Measurements from ENCODE around the gene DBP.

The DBP gene

DNA sequence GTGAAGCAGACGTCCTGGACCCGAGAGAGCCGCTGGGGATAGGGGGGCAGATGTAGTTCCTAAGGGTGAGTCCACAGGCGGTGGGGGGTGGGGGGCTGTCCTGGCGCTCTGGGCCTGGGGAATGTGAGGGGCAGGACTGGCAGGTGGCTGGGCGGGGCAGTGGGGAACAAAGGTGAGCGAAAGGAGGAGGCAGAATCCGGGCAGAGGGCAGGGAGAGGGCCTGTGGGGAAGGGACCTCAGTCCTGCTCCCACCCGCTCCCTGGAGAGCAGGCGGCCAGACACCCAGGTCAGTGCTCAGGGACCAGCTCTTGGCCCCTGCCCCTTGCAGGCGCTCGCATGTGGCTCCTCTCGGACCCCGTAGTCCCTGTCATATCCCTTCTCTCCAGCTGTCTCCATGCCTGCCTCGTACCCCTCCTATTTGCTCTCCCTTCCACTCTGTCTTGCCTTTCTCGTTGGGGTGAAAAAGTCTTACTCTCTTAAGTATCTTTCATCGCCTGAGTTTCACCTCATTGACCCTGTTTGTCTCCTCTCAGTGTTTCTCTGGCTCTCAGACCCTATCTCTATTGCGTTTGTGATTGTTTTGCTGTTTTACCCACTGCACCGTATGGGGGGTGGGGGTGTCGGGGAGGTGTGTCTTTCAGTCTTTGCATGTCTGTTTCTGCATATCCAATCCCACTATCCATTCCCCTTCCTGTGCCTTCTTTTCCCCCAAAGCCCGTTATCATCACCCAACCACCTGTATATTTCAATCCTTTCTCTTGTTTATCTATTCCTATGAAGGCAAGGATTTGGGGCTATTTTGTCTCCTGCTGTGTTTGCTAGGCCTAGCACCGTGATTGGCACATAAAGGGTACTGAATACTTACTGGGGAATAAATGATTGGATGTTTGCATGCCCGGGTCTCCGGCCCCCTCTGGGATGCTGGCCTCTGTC lies 12.1 kb downstream of the DBP start:
- no peak for DNase-seq

DNA sequence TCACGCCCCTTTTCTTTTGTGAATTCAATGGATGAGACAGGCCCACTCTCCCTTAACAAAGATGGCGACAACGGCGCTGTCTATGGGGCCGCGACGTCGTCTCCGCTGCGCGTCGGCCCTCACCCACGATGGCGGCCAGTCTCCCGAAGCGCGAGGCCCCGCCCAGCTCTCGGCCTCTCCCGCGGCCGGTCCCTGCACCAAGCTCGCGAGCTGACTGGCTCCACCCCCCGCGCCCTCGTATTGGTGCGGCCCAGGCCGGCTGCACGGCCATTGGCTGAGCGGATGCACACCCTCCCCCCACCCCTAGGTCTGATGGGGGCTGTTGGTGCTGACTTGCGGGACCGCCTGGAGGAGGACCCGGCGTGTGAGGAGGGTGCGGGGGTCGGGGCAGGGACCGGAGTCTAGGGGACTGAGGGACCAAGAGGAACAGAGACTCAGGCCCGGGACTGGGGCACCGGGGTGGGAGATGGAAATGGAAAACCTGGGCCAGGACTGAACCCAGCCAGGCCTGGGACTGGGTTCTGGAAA lies 13.0 kb downstream of the DBP start:
- peak; percentile 95 for DNase-seq

DNA sequence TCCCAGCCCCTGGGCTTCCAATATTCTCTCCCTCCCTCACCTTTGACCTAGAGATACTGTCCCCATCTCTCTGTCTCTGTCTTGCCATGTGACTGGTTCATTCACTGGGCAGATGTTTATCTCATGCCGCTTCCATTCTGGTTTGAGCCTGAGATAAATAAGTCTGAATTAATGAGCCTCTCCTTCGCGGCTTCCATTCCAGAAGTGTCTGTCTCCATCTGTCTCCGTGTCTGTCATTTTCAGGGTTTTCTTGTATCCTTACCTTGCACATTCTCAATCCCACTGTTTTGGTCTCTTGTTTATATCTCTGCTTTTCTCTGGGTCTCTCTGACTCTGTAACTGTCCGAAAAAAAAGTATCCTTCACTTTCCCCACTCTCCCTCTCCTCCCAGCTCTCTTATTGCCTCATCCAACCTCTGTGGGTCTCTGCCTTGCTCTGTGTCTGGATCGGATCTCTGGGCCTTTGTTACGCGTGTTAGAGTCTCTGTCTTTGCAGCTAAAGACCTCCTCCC lies 13.6 kb downstream of the DBP start:
- peak; percentile 58 for DNase-seq

DNA sequence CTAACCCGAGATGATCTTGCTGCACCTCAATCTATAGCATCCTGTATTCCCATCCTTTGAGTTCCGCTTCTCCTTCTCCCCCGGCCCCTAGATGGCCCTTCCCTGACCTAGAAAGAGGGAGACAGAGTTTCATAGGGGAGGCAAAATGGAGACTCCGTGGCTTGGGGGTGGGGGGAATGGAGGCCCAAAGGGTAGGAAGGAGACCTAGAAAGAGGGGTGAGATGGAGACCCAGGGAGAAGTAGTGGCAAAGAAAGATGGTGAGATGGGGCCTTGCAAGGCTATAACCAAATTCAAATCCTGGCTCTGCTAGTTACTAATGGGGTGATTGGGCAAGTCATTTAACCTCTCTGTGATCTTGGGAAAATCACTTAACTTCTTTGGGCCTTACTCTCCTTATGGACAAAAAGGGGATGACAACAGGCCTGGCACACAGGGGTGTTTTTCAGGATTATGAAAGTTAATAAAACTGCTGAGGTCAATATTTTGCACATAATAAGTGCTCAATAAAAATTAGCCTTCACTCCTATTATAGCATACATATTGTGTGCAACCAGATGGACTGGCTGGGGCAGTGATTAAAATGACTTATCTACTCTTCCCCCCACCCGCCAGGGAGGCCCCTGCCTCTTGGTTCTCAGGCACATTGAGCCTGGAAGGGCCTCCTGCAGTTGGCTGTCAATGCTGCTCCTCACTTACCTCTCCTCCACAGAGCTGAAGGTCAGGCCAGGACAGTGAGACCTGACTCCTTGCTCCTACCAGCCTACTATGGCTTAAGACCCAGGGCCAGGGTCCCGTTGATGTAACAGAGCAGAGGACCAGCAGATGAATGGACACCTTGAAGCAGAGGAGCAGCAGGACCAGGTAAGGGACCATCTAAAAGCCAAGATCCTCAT lies 17.2 kb downstream of the DBP start:
- no peak for DNase-seq

DNA sequence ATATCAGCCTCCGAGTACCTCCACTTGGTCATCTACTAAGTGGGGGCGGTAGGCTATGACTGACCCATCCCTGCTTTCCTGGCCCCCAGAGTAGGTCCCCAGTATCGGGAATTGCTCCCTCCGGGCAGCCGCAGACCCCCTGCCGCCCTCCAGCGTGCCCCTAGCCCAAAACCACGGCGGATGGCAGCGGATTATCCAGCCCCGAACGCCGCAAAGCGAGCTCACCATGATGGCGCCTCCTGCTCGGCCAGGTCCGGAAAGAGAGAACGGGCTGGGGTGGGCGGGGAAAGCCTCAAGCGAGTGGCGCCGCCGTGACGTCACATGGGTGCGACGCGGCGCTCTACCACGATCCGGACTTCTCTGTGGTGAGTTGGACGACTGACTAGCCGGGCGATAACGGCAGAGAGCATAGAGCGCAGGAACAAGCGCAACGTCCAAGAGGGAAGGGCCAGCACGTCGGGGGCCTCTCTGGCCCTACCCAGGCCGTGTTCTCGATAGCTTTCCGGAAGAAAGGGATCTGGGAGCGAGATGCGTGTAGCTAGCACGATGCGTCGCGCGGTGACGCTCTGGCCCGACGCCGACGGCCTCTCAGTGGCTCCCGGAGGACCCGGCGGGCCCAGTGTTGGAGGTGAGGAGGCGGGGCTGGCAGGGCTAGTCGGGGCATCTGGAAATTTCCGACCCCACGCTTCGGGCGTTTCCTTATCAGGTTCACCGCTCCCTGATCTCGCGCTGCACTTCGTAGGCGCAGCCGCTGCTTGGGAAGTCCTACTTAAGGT lies 18.1 kb downstream of the DBP start, which contains the start of the genes RPL18 and SPHK2:
Gene RPL18 (minus strand): TSS at position 263 of the 776 bp plus-strand sequence. CDS start 35 bp downstream, at position 228.
Gene SPHK2 (plus strand): TSS at position 591 of the 776 bp plus-strand sequence. CDS start 1,009 bp downstream, outside the sequence.
- DNase-seq: peak; percentile 99

DNA sequence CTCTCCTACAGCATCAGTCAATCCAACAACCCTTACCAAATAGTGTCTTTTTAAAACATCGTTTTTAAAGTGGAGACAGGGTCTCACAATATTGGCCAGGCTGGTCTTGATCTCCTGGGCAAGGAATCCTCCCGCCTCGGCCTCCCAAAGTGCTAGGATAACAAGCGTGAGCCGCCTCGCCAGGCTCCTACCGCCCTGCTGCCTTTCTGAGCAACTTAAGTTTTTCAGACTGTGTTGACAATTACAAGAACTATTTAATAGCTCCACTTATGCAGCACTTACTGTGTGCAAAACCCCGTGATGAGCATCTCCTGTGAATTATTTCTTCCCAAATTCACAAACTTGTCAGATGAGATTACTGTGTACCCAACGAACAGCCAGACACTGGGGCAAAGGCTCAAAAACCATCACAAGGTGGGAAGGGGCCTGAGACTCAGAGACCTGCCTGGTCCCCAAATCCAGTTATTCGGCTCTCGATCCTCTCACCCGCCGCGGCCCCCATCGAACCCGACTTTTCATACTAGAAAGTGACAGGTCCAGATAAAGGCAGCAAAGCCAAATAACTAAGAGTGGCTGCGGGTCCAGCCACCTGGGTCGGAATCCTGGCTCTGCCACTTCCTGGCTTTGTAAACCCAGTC lies 18.8 kb downstream of the DBP start:
- no peak for DNase-seq

DNA sequence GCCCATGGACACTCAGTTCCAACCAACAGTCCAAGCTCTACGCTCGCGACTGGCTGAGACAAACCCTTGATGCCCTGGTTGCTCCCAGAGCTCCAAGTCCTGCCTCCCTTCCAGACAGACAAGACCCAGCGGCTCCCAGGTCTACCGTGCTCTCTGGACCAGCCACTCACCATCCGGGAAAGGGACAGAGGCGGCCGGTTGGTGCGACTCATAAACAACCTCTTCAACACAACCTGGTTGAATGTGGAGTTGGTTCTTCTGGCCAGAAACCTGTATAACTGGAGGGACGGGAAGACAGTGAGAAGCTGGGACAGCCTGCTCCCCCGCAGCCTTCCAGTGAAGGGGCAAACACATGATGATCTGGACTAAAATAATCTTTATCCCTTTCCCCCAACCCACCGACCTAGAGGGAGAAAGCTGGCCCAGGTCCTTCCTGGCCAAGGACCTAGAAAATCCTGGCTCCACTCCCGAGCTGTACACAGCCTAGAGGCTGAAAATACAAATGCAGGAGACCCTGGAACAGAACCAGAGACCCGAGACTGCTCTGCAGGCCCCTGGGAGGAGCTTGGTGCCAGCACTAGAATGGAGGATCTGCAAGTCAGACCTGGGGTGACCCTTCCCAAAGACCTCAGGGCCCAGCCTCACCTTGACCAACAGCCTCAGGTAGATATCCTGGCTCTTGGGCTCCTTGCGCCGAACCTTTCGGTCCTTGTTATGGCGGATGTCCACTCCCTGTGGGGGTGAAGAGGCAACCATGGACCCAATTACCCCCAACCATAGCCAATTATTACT lies 19.8 kb downstream of the DBP start:
- DNase-seq: no peak

DNA sequence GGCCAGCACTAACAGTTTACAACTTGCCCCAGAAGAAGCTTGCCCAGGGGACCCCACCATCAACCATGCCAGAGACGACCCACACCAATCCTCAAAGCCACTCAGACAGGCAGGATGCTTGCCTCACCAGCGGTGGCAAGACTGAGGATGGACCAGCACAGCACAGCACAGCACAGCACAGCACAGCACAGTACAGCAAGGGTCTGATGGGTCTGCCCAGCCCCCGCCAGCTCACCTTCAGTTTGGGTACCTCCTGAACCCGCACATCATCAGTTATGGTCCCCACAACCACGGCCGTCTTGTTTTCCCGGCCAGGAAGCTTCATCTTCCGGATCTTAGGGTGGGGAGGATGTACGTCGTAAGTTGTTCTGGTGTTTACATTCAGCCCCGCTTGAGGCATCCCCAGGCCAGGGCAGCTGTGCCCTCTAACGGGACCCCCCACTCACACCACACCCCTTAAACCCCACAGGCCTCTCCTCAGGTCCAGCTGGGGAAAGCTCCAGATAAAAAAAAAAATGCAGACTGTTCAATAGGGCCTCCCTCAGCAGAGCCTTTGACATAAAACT lies 20.6 kb downstream of the DBP start:
- DNase-seq: no peak

DNA sequence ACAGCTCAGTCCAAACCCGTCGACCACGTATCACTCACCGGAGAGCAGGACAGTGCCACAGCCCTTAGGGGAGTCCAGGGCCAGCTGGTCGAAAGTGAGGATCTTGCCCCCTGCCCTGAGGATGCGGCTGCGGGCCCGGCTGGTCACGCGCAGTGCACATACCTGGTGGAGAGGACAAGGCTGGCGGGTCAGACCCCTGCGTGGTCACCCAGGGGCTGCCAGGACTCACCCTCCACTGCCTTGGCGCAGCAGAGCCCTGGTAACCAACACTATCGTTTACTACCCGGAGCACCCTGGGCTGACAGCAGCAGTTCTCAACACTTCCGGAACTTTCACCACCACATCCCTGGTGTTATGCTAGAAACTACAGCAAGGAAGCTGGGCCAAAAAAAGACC lies 21.1 kb downstream of the DBP start:
- no peak for DNase-seq

DNA sequence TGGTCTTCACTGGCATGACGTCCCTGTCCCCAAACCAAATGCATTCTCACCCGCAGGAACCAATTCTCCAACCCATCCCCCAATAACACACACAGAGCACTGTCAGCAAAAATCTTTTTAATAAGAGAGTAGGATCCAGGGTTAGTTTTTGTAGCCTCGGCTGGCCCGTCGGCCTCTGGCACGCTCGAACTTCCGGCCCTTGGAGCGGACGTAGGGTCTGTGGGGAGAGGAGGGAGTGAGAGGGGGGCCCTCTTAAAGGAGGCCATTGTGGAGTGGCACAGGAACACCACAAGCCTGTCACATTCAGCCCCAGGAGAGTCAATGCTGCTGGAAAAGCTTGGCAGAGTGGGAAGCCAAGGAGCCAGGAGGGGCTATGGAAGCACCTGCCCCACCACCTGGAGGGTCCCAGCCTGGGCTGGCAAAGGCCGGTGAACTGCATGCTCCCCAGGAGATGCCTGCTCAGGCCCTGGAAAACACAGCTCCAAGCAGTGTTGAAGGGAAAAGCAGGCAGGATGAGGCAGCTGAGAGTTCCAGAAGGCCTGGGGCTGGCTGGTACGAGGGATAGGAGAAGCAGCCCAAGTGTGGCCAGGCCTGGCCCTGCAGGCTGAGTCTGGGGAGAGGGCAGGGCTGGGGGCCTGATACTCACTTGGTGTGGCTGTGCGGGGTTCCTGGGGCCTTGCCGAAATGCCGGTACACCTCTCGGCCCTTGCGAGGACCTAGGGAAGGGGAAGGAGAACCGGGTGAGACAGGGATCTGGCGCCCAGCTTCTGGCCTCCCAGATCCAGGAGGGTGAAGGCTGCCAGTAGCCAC lies 21.7 kb downstream of the DBP start:
- no peak for DNase-seq

DNA sequence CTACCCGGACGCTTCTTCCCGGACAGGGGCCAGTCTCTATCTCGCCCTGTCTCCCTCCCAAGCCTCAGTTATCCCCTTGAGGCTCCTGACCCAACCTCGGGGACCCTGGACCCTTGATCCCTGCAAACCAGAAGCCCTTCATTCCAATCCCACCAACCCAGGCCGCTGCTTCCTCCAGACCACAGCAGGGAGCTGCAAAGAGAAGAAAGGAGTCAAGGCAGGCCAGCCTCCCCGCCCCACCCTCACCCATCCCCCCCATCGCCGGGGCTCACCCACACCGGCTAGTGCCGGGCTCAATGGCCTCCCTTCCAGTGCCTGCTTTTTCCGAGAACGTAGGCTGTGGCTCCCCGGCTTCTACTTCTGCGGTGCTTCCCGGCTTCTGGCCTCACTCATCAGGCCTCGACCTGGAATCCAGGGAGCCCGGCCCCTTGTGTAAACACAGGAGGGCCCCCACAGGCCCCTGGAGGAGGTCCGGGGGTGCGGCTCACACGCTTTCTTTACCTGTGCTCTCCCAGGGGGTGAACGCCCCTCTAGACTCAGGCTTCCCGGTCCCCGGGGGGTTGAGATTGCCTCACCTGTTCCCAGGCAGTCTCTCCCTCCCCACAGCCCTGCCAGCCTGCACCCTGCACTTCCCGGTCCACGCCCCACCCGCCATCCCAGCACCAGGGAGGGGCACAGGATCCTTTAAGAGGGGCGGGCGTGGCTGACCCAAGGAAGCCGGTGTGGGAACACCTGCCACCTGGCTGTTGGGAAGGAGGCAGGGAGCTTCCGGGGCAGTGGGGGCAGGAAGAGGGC lies 22.5 kb downstream of the DBP start, which contains the start of gene FAM83E:
Gene FAM83E (minus strand): TSS at position 641 of the 795 bp plus-strand sequence. CDS start 1,704 bp downstream, outside the sequence.
- DNase-seq: no peak

DNA sequence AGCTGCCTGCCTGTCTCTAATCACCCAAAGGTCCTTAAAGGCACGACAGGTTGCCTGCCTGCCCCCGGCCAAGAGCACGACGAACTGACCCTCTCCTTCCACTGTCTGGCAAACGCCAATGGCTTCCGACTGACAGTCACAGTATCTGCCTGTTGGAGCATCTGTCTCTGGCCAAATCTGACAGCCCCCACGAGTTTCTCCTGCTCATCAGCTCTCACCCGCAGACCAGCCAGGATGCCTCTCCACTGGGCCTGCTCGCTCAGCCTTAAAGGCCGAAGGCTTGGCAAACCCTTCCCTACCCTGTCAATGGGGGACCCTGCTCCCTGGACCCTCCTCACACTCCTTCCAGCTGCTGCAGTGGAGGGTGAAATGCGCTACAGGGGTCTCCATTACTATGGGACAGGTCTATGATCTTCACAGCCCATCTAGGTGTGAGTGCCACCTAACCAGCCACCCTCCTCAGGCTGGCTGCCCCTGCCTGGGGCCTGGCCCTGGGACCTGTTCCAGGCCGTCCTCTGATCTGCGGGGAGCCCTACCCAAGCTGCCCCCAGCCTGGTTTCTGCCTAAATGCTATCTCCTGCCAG lies 23.2 kb downstream of the DBP start:
- no peak for DNase-seq

DNA sequence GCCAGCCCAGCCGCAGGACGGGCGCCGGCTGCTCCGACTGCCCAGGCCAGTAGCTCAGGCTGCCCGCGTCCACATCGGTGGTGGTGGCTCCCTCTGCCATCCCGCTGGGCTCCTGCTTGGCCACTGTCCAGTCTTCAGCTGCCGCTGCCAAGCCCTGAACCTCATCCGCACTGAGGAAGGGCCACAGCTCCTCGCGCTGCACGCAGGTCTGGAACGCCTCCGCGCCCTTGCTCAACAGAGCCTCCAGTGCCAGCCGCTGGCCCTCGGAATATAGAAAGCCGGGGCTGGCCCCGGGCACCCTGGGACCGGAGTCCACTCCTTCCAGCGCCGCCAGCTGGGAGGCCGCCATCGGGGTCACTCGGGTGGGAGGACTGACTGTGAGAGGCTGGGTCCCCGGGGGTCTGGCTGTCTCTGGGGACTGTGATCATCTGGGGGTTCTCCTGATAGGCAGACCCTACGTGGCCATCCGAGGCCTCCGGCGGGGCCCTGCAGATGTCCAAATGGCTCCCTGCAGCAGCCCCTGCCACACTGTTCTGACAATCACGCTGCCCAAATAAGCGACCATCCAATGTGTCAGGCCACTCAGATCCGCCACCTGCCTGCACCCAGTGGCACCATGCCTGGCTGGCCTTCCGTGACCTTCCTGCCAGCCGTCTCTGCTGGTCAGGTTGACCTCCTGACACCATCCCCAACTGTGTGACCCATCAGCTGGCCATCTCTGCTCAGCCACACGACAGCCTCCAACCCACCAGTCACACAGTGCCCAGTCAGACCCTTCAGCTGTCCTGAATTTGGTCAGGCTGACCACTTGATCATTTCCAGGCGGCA lies 23.9 kb downstream of the DBP start:
- DNase-seq: no peak

DNA sequence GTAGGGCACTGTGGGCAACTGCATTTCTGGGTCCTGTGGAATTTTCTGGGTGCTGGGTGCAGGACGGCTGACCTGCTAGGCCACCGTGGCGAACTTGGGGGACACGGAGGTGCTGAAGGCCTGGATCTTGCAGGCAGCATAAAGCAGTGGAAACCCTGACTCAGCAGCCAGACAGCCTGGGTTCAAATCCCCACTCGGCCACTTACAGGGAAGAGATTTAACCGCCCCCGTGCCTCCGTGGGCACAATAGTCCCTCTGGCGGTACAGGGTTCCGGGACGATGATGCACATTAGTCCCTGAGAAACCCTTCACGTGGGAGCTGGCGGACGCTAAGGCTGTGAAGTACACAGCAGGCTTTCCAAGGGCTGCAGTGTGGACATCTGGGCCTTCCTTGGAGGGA lies 25.3 kb downstream of the DBP start:
- DNase-seq: no peak

DNA sequence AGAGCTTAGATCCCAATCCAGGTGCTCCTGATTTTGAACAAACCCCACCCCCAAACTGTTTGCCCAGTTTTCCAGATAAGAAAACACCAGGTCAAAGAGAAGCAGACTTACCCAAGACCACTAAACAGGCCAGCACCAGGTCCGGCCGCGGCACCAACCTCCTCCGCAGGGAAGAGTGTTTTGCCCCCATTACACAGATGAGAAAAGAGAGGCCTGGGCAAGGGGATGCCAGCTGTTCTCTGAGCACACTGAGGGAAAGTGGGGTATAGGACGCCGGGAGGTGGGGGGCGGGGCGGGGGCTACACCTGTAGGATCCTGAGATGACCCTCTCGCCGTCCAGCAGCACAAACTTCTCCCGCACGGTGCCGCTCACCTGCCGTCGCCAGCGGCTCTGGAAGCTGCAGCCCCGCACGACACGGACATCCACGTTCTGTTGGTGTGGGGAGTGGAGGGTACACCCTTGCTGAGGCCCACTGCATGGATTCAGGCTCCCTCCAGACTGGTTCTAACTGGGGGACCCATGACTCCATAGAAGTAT lies 27.5 kb downstream of the DBP start:
- no peak for DNase-seq

DNA sequence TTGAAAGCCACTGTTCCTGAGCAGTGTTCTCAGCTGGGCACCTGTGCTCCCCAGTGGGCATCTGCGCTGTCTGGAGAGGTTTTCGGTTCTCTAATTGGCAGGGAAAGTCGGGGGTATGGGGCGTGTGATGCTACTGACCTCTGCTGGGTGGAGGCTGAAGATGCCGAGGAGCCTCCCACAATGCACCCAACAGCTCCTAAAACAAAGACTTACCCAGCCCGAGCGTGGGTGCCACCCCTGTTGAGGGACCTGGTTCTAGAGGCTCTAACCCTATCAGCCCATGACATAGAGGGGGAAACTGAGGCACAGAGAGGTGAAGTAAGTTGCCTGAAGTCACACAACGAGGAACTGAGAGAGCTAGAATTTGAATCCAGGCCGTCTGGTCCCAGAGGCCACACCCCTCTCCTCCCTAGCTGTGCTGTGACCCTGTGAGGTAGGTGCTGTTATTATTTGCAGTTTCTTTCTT lies 28.3 kb downstream of the DBP start:
- peak; percentile 55 for DNase-seq

DNA sequence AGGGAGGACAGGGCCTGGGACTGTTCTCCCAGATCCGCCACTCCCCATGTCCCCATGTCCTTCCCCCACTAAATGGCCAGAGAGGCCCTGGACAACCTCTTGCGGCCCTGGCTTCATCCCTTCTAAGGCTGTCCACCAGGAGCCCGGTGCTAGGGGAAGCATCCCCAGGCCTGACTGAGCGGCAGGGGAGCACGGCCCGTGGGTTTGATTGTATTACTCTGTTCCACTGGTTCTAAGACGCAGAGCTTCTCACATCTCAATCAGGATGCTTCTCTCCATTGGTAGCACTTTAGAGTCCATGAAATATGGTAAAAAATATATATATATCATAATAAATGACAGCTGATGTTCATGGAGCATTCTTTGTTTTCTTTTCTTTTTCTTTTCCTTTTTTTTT lies 29.8 kb downstream of the DBP start:
- no peak for DNase-seq

Measured in DMS 273 treated with DMSO at 0.1 percent for 48 hours (cell line).